Breast epithelium (tissue), 3 donors: Measurements from ENCODE around the gene SEC16A.

Source experiments
- POLR2A ChIP-seq: fragments of 450-650 bp; IDR thresholded peaks from one replicate; pipeline ENCODE4 v1.6.1; 2016; ENCODE audit warnings: antibody characterized with exemption, mild to moderate bottlenecking, moderate library complexity
- TF ChIP-seq, protein P1 (sequence below), 3 donors: fragments of 450-650 bp; IDR thresholded peaks; one replicate each; pipeline ENCODE4 v1.5.1; 2016 to 2017; ENCODE audit warnings: antibody characterized with exemption in 3 of 3, mild to moderate bottlenecking in 3 of 3, moderate library complexity in 3 of 3

DNA sequence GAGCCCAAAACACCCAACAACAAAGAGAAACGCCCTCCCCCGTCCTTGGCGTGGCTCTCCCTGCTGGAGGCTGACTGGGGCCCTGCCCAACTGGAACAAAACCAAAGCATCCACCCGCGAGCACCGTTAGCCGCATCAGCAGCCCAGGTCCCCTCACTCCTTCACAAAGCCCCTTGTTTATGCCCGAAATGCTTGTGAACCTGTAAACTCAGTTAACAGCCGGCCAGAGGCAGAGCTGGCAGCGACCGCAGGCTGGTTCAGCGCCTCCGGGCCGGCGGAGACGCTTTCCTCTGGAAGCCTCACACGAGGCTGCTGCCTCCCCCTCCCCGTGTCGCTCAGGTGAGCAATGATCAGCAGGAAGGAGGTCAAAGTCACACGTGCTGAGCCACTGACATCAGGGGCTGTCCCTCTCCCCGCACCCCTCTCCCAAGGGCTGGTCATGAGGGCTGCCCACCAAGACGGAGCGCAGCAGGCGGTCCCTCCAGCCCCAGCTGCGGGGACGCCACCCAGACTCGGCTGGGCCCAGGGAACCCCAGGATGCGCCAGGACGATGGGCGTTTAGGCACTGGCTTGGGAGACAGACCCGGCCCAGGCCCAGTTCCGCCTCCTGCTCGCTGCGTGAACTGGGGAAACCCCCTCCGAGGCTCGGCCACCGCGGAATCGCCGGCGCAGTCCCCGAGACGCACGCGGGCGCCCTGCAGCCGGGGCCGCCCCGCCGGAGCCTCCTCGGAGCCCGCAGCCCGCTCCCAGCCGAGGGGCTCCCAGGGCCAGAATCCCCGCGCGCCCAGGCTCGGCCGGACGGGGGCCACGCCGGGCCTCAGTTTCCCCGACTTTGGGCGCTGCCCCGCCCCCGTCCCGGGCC lies 83.4 kb downstream of the SEC16A start:
- TF ChIP-seq, protein P1, sequence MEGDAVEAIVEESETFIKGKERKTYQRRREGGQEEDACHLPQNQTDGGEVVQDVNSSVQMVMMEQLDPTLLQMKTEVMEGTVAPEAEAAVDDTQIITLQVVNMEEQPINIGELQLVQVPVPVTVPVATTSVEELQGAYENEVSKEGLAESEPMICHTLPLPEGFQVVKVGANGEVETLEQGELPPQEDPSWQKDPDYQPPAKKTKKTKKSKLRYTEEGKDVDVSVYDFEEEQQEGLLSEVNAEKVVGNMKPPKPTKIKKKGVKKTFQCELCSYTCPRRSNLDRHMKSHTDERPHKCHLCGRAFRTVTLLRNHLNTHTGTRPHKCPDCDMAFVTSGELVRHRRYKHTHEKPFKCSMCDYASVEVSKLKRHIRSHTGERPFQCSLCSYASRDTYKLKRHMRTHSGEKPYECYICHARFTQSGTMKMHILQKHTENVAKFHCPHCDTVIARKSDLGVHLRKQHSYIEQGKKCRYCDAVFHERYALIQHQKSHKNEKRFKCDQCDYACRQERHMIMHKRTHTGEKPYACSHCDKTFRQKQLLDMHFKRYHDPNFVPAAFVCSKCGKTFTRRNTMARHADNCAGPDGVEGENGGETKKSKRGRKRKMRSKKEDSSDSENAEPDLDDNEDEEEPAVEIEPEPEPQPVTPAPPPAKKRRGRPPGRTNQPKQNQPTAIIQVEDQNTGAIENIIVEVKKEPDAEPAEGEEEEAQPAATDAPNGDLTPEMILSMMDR (IDR thresholded peaks at IDR 0.05) = no peak
- no peak for TF ChIP-seq POLR2A
